SK-N-SH treated with all-trans-retinoic acid at 6 μM for 48 hours (cell line): Measurements from ENCODE around the gene KIF23.

ENCODE experiments used
- ATAC-seq: fragments of 200-7000 bp; cut with Tn5 transposase; 3 replicates; pipeline ENCODE4 v1.9.1; 2020; ENCODE audit warnings: mild to moderate bottlenecking, moderate library complexity
- ARNTL ChIP-seq: fragments of 450-650 bp; formaldehyde crosslinking; IDR thresholded peaks from 2 replicates; pipeline ENCODE4 v1.5.0; 2020; ENCODE audit warnings: low read depth, mild to moderate bottlenecking, moderate library complexity, borderline replicate concordance
- BACH2 ChIP-seq: fragments of 250-450 bp; sonication (Bioruptor Pico); IDR thresholded peaks from 2 replicates; pipeline ENCODE4 v1.9.0; 2021; ENCODE audit warnings: mild to moderate bottlenecking, borderline replicate concordance
- CREB5 ChIP-seq: fragments of 250-450 bp; sonication (Bioruptor Pico); IDR thresholded peaks from 2 replicates; pipeline ENCODE4 v1.5.1; 2020; ENCODE audit warnings: low read depth, mild to moderate bottlenecking, moderate library complexity
- CSDC2 ChIP-seq: fragments of 250-450 bp; sonication (Bioruptor Pico); IDR thresholded peaks from 2 replicates; pipeline ENCODE4 v1.5.0; 2020; ENCODE audit warnings: mild to moderate bottlenecking, moderate library complexity
- CSRNP3 ChIP-seq: fragments of 250-450 bp; sonication (Bioruptor Pico); IDR thresholded peaks from 2 replicates; pipeline ENCODE4 v1.5.1; 2021; ENCODE audit warnings: mild to moderate bottlenecking, moderate library complexity
- ESRRG ChIP-seq: fragments of 250-450 bp; sonication (Bioruptor Pico); IDR thresholded peaks from 2 replicates; pipeline ENCODE4 v1.6.1; 2021; ENCODE audit warnings: mild to moderate bottlenecking
- GLIS3 ChIP-seq: fragments of 250-450 bp; sonication (Bioruptor Pico); IDR thresholded peaks from 2 replicates; pipeline ENCODE4 v1.5.0; 2020; ENCODE audit warnings: mild to moderate bottlenecking, moderate library complexity
- OSR1 ChIP-seq: fragments of 250-450 bp; sonication (Bioruptor Pico); IDR thresholded peaks from 2 replicates; pipeline ENCODE4 v1.8.0; 2022; ENCODE audit warnings: moderate library complexity, mild to moderate bottlenecking, inconsistent platforms
- PATZ1 ChIP-seq: fragments of 250-450 bp; sonication (Bioruptor Pico); IDR thresholded peaks from 2 replicates; pipeline ENCODE4 v1.8.0; 2020; ENCODE audit warnings: mild to moderate bottlenecking, moderate library complexity, borderline replicate concordance
- POU6F1 ChIP-seq: fragments of 250-450 bp; sonication (Bioruptor Pico); IDR thresholded peaks from 2 replicates; pipeline ENCODE4 v1.8.0; 2021; ENCODE audit warnings: low read depth, mild to moderate bottlenecking, moderate library complexity, borderline replicate concordance
- PPARA ChIP-seq: fragments of 250-450 bp; sonication (Bioruptor Pico); IDR thresholded peaks from 2 replicates; pipeline ENCODE4 v1.5.0; 2020; ENCODE audit warnings: mild to moderate bottlenecking, borderline replicate concordance
- RARB ChIP-seq: fragments of 250-450 bp; sonication (Bioruptor Pico); IDR thresholded peaks from 2 replicates; pipeline ENCODE4 v1.8.0; 2021; ENCODE audit warnings: mild to moderate bottlenecking, moderate library complexity
- SNAI2 ChIP-seq: fragments of 250-450 bp; sonication (Bioruptor Pico); IDR thresholded peaks from 2 replicates; pipeline ENCODE4 v1.5.0; 2020; ENCODE audit warnings: mild to moderate bottlenecking, moderate library complexity
- TCF4 ChIP-seq: fragments of 250-450 bp; sonication (Bioruptor Pico); IDR thresholded peaks from 2 replicates; pipeline ENCODE4 v1.8.0; 2021; ENCODE audit warnings: mild to moderate bottlenecking, moderate library complexity, borderline replicate concordance
- TSHZ2 ChIP-seq: fragments of 250-450 bp; sonication (Bioruptor Pico); IDR thresholded peaks from 2 replicates; pipeline ENCODE4 v1.5.0; 2020; ENCODE audit warnings: mild to moderate bottlenecking, moderate library complexity
- ZC3H10 ChIP-seq: fragments of 250-450 bp; sonication (Bioruptor Pico); IDR thresholded peaks from 2 replicates; pipeline ENCODE4 v1.5.1; 2021; ENCODE audit warnings: mild to moderate bottlenecking, moderate library complexity
- ZFP3 ChIP-seq: fragments of 250-450 bp; sonication (Bioruptor Pico); IDR thresholded peaks from 2 replicates; pipeline ENCODE4 v1.5.0; 2020; ENCODE audit warnings: mild to moderate bottlenecking, moderate library complexity
- ZFP30 ChIP-seq: fragments of 450-650 bp; formaldehyde crosslinking; IDR thresholded peaks from 2 replicates; pipeline ENCODE4 v1.5.0; 2022; ENCODE audit warnings: mild to moderate bottlenecking, moderate library complexity
- ZNF565 ChIP-seq: fragments of 450-650 bp; formaldehyde crosslinking; conservative IDR thresholded peaks from 2 replicates; pipeline ENCODE4 v1.5.0; 2020; ENCODE audit warnings: low read depth, mild to moderate bottlenecking, moderate library complexity
- ZNF70 ChIP-seq: fragments of 450-650 bp; formaldehyde crosslinking; IDR thresholded peaks from 2 replicates; pipeline ENCODE4 v1.5.0; 2020; ENCODE audit warnings: mild to moderate bottlenecking, moderate library complexity
- ZNF8 ChIP-seq: fragments of 450-650 bp; formaldehyde crosslinking; IDR thresholded peaks from 2 replicates; pipeline ENCODE4 v1.5.0; 2020; ENCODE audit warnings: mild to moderate bottlenecking, moderate library complexity

Gene KIF23

GRCh38 chr15:69439623-69440022 lies 25.5 kb downstream of the KIF23 start (continued):
- no peak for TF ChIP-seq TSHZ2 (CRISPR knock-in tag)

GRCh38 chr15:69443032-69443611 lies 29.0 kb downstream of the KIF23 start:
- peak; percentile 53 for ATAC-seq
- TF ChIP-seq CREB5 (CRISPR knock-in tag), result no peak
- TF ChIP-seq ESRRG (CRISPR knock-in tag), result no peak
- TF ChIP-seq SNAI2 (CRISPR knock-in tag), result no peak
- TF ChIP-seq ZNF565 (CRISPR knock-in tag), result no peak
- no peak for TF ChIP-seq ARNTL (CRISPR knock-in tag)
- TF ChIP-seq RARB (CRISPR knock-in tag), result no peak
- no peak for TF ChIP-seq BACH2 (CRISPR knock-in tag)
- TF ChIP-seq CSRNP3 (CRISPR knock-in tag), result no peak
- TF ChIP-seq PATZ1, result no peak
- TF ChIP-seq TCF4, result no peak
- no peak for TF ChIP-seq ZFP30 (CRISPR knock-in tag)
- no peak for TF ChIP-seq OSR1 (CRISPR knock-in tag)
- TF ChIP-seq ZC3H10 (CRISPR knock-in tag), result no peak
- TF ChIP-seq ZNF8 (CRISPR knock-in tag), result no peak
- TF ChIP-seq ZFP3 (CRISPR knock-in tag), result no peak
- no peak for TF ChIP-seq ZNF70
- no peak for TF ChIP-seq POU6F1
- no peak for TF ChIP-seq CSDC2 (CRISPR knock-in tag)

GRCh38 chr15:69444686-69445085 lies 30.5 kb downstream of the KIF23 start:
- TF ChIP-seq GLIS3 (CRISPR knock-in tag) (no peak), CSDC2 (CRISPR knock-in tag) (no peak), PATZ1 (no peak), RARB (CRISPR knock-in tag) (no peak), ZC3H10 (CRISPR knock-in tag) (no peak), PPARA (CRISPR knock-in tag) (no peak), ESRRG (CRISPR knock-in tag) (no peak), TCF4 (no peak), ZNF565 (CRISPR knock-in tag) (no peak)
- no peak for ATAC-seq
